Hepatocyte (in vitro differentiated cells): ENCODE results near the gene FOXN3. TPM values are rescaled to one million over a fixed set of nuclear protein-coding genes. Genes with fewer than 3 reads are reported as not detected.

Source experiments
- DNase-seq: peaks from one replicate; pipeline ENCODE4 v3.0.0-alpha.2; 2016; ENCODE audit warnings: low spot score
- H2AFZ ChIP-seq: fragments of 200-600 bp; sonication (generic); 2 replicates; pipeline ENCODE4 v1.6.0; 2016; ENCODE audit warnings: antibody characterized with exemption, mild to moderate bottlenecking
- H3K27ac ChIP-seq: fragments of 200-600 bp; sonication (generic); 2 replicates; pipeline ENCODE4 v1.5.1; 2016; ENCODE audit warnings: mild to moderate bottlenecking
- H3K27me3 ChIP-seq: fragments of 200-600 bp; sonication (generic); 2 replicates; pipeline ENCODE4 v1.6.1; 2016
- H3K36me3 ChIP-seq: fragments of 200-600 bp; sonication (generic); replicated peaks from 2 replicates; pipeline ENCODE4 v1.5.1; 2016; ENCODE audit warnings: low read depth; ENCODE audit not compliant: insufficient read depth
- H3K4me1 ChIP-seq: fragments of 200-600 bp; sonication (generic); 2 replicates; pipeline ENCODE4 v1.5.1; 2016; ENCODE audit warnings: mild to moderate bottlenecking, moderate library complexity; ENCODE audit not compliant: insufficient read depth
- H3K4me2 ChIP-seq: fragments of 200-600 bp; sonication (generic); 2 replicates; pipeline ENCODE4 v1.6.0; 2016
- H3K4me3 ChIP-seq: fragments of 200-600 bp; sonication (generic); 2 replicates; pipeline ENCODE4 v1.5.1; 2016; ENCODE audit warnings: mild to moderate bottlenecking
- H3K79me2 ChIP-seq: fragments of 200-600 bp; sonication (generic); 2 replicates; pipeline ENCODE4 v1.6.0; 2017; ENCODE audit warnings: mild to moderate bottlenecking
- H3K9me2 ChIP-seq: fragments of 200-600 bp; sonication (generic); replicated peaks from 2 replicates; pipeline ENCODE4 v1.6.0; 2017; ENCODE audit warnings: mild to moderate bottlenecking; ENCODE audit not compliant: insufficient read depth
- H3K9me3 ChIP-seq: fragments of 200-600 bp; sonication (generic); 2 replicates; pipeline ENCODE4 v1.5.1; 2016; ENCODE audit warnings: low read depth, mild to moderate bottlenecking
- H4K20me1 ChIP-seq: fragments of 200-600 bp; sonication (generic); 2 replicates; pipeline ENCODE4 v1.6.0; 2016; ENCODE audit warnings: mild to moderate bottlenecking; ENCODE audit not compliant: insufficient read depth, poor library complexity, severe bottlenecking
- EZH2 ChIP-seq: fragments of 200-600 bp; sonication (generic); IDR thresholded peaks from 2 replicates; pipeline ENCODE4 v1.6.1; 2016; ENCODE audit warnings: antibody characterized with exemption, mild to moderate bottlenecking, borderline replicate concordance
- EZH2phosphoT487 ChIP-seq: fragments of 200-600 bp; sonication (generic); IDR thresholded peaks from one replicate; pipeline ENCODE4 v1.6.1; 2018; ENCODE audit warnings: antibody characterized with exemption, mild to moderate bottlenecking, low read depth, moderate library complexity; ENCODE audit not compliant: unreplicated experiment, severe bottlenecking
- WGBS: methylation state at CpG from one replicate; pipeline ENCODE4 v1.1.6; 2016; ENCODE audit warnings: low lambda C conversion rate; ENCODE audit errors: missing lambda C conversion rate; 5-methylcytosine and 5-hydroxymethylcytosine counted together
- polyA plus RNA-seq: library from polyadenylated mRNA; unstranded; fragments of >200 nt; fragmentation: Nextera tagmentation; extraction: Ambion mirVana; gene quantifications from 2 replicates; pipeline ENCODE4 v1.2.1, GENCODE V29; 2016
- total RNA-seq: library from RNA; depleted of rRNA; stranded (reverse); fragments of >200 nt; gene quantifications from 2 replicates; pipeline ENCODE4 v1.2.3, GENCODE V29; 2014
- TF ChIP-seq, protein P1 (sequence below): fragments of 200-600 bp; sonication (generic); IDR thresholded peaks from 2 replicates; pipeline ENCODE4 v1.5.1; 2016; ENCODE audit warnings: antibody characterized with exemption, mild to moderate bottlenecking; ENCODE audit not compliant: poor library complexity

Gene FOXN3
- total and polyA plus RNA-seq, 2 experiments from 2014 or later, result 42.2 to 47.6 TPM

DNA sequence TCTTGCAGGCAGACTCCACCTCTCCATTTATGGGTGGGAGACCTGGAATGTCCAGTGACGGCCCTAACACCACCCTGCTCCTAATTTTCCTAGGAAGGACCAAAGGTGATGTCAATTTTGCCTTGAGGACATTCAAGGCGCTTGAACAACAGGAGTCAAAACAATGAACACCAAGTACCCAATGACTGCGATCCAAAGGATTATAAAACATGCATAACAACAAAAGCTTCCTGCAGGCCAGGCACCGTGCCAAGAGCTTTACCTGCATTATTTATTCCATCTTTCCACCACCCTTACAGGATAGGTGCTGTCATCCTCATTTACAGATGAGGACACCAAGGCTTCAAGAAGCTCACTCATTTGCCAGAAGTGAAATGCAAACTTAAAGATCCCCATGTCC, 15.2 kb upstream of the FOXN3 start:
- Histone ChIP-seq H3K27me3 (no peaks in the 10 kb centered on the region), H3K4me1 (peaks cover 28% of the 10 kb centered on the region), H3K9me2 (no peaks in the 10 kb centered on the region), H2AFZ (no peak overlapping the region), H3K27ac (no peak overlapping the region), H3K9me3 (no peaks in the 10 kb centered on the region), H4K20me1 (no peaks in the 10 kb centered on the region), H3K4me3 (no peak overlapping the region), H3K79me2 (no peaks in the 10 kb centered on the region), H3K4me2 (no peak overlapping the region), H3K36me3 (no peaks in the 10 kb centered on the region)
- no peak for DNase-seq
- TF ChIP-seq, protein P1, sequence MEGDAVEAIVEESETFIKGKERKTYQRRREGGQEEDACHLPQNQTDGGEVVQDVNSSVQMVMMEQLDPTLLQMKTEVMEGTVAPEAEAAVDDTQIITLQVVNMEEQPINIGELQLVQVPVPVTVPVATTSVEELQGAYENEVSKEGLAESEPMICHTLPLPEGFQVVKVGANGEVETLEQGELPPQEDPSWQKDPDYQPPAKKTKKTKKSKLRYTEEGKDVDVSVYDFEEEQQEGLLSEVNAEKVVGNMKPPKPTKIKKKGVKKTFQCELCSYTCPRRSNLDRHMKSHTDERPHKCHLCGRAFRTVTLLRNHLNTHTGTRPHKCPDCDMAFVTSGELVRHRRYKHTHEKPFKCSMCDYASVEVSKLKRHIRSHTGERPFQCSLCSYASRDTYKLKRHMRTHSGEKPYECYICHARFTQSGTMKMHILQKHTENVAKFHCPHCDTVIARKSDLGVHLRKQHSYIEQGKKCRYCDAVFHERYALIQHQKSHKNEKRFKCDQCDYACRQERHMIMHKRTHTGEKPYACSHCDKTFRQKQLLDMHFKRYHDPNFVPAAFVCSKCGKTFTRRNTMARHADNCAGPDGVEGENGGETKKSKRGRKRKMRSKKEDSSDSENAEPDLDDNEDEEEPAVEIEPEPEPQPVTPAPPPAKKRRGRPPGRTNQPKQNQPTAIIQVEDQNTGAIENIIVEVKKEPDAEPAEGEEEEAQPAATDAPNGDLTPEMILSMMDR, result no peak
- no peak for TF ChIP-seq EZH2phosphoT487
- TF ChIP-seq EZH2, result no peak
- WGBS, result 94% methylated on average over 4 of the region's 4 CpGs

DNA sequence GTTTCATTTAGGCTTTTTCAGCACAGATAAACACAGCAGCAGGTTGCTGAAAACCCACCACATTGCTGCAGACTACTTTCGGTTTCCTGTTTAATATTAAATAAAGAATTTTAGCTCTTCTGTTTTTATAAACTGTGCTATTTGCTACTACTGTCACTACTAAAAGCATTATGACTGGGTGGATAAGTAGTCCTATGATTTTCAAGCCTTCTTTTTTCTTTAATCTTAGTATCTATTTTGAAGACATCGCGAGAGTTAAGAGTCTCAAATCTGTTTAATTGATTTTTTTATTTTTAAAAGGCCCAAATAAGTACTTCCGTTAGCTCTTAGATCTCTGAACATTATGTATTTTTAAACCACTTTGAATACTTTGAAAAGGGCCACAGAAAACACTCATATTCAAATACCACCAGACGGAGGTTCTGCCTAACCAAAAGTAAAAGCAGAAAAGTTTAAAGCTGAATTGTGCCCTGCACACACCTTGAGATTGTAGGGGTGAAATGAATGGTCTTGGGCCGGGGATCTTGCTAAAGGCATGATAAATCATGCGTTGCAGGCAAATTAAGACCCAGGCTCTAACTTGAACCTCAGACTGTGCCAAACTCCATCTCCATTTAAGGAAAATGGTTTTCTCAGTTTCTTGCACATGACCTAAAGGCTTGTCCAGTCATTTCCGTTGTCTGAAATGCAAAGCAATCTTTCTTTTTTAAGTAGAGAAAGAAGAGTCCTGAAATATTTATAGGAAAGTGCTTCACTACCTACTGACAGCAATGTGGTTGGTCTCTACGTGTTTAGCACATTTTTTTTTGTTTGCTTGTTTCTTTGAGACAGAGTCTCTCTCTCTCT, 13.6 kb upstream of the FOXN3 start:
- no peaks in the 10 kb centered on the region for H4K20me1 ChIP-seq
- no peak overlapping the region for H3K4me3 ChIP-seq
- H3K9me3 ChIP-seq, result no peaks in the 10 kb centered on the region
- H3K4me2 ChIP-seq, result peak overlapping the region; percentile 63
- peak overlapping the region; percentile 54 for H3K27ac ChIP-seq
- no peaks in the 10 kb centered on the region for H3K27me3 ChIP-seq
- H3K4me1 ChIP-seq, result peaks cover 28% of the 10 kb centered on the region
- no peaks in the 10 kb centered on the region for H3K36me3 ChIP-seq
- 69% methylated on average over 9 of the region's 9 CpGs for WGBS
- no peaks in the 10 kb centered on the region for H3K79me2 ChIP-seq
- no peak overlapping the region for H2AFZ ChIP-seq
- TF ChIP-seq, protein P1, result no peak
- TF ChIP-seq EZH2 (no peak), EZH2phosphoT487 (no peak)
- H3K9me2 ChIP-seq, result no peaks in the 10 kb centered on the region
- no peak for DNase-seq

- H3K9me2 ChIP-seq, result no peaks in the 10 kb centered on the region
- peaks cover 28% of the 10 kb centered on the region for H3K4me1 ChIP-seq
- H2AFZ ChIP-seq, result no peak overlapping the region
- TF ChIP-seq EZH2phosphoT487 (no peak), EZH2 (no peak)
- TF ChIP-seq, protein P1, result no peak
- no peaks in the 10 kb centered on the region for H3K36me3 ChIP-seq
- H3K79me2 ChIP-seq, result no peaks in the 10 kb centered on the region
- no peaks in the 10 kb centered on the region for H3K27me3 ChIP-seq
- H4K20me1 ChIP-seq, result no peaks in the 10 kb centered on the region
- peak overlapping the region; percentile 54 for H3K27ac ChIP-seq
- peak; percentile 24 for DNase-seq
- WGBS, result 28% methylated on average over 14 of the region's 14 CpGs
- H3K9me3 ChIP-seq, result no peaks in the 10 kb centered on the region
- H3K4me3 ChIP-seq, result no peak overlapping the region
- H3K4me2 ChIP-seq, result peak overlapping the region; percentile 63
Observed at GRCh38 chr14:89429199-89430181, 12.5 kb upstream of the FOXN3 start.
